Hepatocyte (in vitro differentiated cells): ENCODE measurements around the gene PNKP.

ENCODE experiments used
- CTCF ChIP-seq: fragments of 200-600 bp; sonication (generic); IDR thresholded peaks from 2 replicates; pipeline ENCODE4 v1.5.1; 2016; ENCODE audit warnings: antibody characterized with exemption, mild to moderate bottlenecking; ENCODE audit not compliant: poor library complexity
- EZH2 ChIP-seq: fragments of 200-600 bp; sonication (generic); IDR thresholded peaks from 2 replicates; pipeline ENCODE4 v1.6.1; 2016; ENCODE audit warnings: antibody characterized with exemption, mild to moderate bottlenecking, borderline replicate concordance

- TF ChIP-seq CTCF, result no peak
- TF ChIP-seq EZH2, result no peak
Observed at GRCh38 chr19:49888510-49888824, 21.1 kb upstream of the PNKP start.
